Measurements from ENCODE around the gene RANBP10. TPM values are rescaled to one million over a fixed set of nuclear protein-coding genes. Genes with fewer than 3 reads are reported as not detected.

Gene RANBP10
- total and polyA plus RNA-seq, 9 of the 15 experiments (the other 6 are each of a cell fraction or from before 2014, with no cell fraction given): 0.61 to 19.3 (median 5.9) TPM

DNA sequence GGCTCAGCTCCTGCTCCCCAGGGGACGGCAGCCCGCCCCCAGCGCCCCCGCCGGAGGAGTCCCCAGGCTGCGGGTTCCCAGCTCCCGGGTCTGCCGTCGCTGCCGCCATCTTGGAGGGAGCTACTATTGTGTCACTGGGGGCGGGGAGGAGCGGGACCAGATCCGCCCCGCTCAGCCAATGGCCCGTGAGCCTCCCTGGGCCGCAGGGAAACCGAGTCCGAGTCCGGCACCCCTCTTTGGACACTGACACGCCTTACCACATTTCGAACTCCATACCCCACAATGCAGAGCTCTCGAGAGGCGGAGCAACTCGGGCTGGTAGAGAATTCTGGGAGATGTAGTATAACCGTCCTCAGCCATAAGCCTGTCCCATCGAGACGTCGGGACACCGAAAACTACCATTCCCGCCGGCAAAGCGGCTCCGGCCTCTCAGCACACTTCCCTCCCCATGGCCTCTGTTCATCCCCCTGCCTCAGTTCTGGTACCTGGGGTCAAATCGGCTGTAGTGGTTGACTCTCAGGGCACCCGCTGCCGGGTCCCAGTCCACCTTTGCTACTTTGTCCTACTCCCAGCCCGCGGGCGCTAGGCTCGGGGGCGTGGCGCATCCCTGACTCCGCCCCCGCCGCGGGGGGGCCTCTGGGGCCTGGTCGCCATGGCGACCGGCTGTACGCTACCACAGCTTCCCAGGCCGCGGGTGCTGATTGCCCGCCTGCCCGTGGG, at the start of gene RANBP10, which contains the start of gene TSNAXIP1 (continued):
- TF ChIP-seq, protein P1, sequence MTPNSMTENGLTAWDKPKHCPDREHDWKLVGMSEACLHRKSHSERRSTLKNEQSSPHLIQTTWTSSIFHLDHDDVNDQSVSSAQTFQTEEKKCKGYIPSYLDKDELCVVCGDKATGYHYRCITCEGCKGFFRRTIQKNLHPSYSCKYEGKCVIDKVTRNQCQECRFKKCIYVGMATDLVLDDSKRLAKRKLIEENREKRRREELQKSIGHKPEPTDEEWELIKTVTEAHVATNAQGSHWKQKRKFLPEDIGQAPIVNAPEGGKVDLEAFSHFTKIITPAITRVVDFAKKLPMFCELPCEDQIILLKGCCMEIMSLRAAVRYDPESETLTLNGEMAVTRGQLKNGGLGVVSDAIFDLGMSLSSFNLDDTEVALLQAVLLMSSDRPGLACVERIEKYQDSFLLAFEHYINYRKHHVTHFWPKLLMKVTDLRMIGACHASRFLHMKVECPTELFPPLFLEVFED (CRISPR knock-in tag; conservative IDR thresholded peaks at IDR 0.05): no peak
- TF ChIP-seq SPI1 (IDR thresholded peaks at IDR 0.05; ENCODE audit: borderline replicate concordance, low read depth, low read length): peak; percentile 80
- peak in 1 of 2 experiments; percentile 92; a peak in 2 of 4 replicates for TF ChIP-seq KDM4B (IDR thresholded peaks at IDR 0.05; ENCODE audit: borderline replicate concordance in 2 of 2, low read depth in 1 of 2)
- TF ChIP-seq RFX1 (IDR thresholded peaks at IDR 0.05): peak; percentile 98
- TF ChIP-seq ZNF282 (CRISPR knock-in tag; IDR thresholded peaks at IDR 0.05): no peak
- peak; percentile 71; the same call in 1 of the 2 replicates for TF ChIP-seq ATF7 (IDR thresholded peaks at IDR 0.05)
- TF ChIP-seq, protein P2, sequence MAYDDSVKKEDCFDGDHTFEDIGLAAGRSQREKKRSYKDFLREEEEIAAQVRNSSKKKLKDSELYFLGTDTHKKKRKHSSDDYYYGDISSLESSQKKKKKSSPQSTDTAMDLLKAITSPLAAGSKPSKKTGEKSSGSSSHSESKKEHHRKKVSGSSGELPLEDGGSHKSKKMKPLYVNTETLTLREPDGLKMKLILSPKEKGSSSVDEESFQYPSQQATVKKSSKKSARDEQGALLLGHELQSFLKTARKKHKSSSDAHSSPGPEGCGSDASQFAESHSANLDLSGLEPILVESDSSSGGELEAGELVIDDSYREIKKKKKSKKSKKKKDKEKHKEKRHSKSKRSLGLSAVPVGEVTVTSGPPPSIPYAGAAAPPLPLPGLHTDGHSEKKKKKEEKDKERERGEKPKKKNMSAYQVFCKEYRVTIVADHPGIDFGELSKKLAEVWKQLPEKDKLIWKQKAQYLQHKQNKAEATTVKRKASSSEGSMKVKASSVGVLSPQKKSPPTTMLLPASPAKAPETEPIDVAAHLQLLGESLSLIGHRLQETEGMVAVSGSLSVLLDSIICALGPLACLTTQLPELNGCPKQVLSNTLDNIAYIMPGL (CRISPR knock-in tag; IDR thresholded peaks at IDR 0.05): 0 out of 2 replicates have a peak, but pooled peaks have one; percentile 21
- TF ChIP-seq EGR1 (conservative IDR thresholded peaks at IDR 0.05): peak; percentile 86
- peak; percentile 94 for TF ChIP-seq TAF7 (tag; IDR thresholded peaks at IDR 0.05)
- TF ChIP-seq OTX1 (CRISPR knock-in tag; IDR thresholded peaks at IDR 0.05): 0 out of 2 replicates have a peak, but pooled peaks have one; percentile 54
- TF ChIP-seq, protein P3, sequence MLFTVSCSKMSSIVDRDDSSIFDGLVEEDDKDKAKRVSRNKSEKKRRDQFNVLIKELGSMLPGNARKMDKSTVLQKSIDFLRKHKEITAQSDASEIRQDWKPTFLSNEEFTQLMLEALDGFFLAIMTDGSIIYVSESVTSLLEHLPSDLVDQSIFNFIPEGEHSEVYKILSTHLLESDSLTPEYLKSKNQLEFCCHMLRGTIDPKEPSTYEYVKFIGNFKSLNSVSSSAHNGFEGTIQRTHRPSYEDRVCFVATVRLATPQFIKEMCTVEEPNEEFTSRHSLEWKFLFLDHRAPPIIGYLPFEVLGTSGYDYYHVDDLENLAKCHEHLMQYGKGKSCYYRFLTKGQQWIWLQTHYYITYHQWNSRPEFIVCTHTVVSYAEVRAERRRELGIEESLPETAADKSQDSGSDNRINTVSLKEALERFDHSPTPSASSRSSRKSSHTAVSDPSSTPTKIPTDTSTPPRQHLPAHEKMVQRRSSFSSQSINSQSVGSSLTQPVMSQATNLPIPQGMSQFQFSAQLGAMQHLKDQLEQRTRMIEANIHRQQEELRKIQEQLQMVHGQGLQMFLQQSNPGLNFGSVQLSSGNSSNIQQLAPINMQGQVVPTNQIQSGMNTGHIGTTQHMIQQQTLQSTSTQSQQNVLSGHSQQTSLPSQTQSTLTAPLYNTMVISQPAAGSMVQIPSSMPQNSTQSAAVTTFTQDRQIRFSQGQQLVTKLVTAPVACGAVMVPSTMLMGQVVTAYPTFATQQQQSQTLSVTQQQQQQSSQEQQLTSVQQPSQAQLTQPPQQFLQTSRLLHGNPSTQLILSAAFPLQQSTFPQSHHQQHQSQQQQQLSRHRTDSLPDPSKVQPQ (CRISPR knock-in tag; IDR thresholded peaks at IDR 0.05; ENCODE audit: borderline replicate concordance): no peak
- TF ChIP-seq POLR2B (IDR thresholded peaks at IDR 0.05; ENCODE audit: low read depth, partially characterized antibody): peak; percentile 71
- no peak for TF ChIP-seq CCAR2 (IDR thresholded peaks at IDR 0.05; ENCODE audit: low read depth, low read length)
- peak; percentile 96 for TF ChIP-seq FOXJ2 (tag; IDR thresholded peaks at IDR 0.05)
- TF ChIP-seq FOXJ3 (CRISPR knock-in tag; IDR thresholded peaks at IDR 0.05): no peak
- TF ChIP-seq POU5F1 (IDR thresholded peaks at IDR 0.05; ENCODE audit: borderline replicate concordance, low read depth, low read length, partially characterized antibody): peak; percentile 84
- TF ChIP-seq GABPB1 (CRISPR knock-in tag; IDR thresholded peaks at IDR 0.05): peak; percentile 78
- TF ChIP-seq, protein P4, sequence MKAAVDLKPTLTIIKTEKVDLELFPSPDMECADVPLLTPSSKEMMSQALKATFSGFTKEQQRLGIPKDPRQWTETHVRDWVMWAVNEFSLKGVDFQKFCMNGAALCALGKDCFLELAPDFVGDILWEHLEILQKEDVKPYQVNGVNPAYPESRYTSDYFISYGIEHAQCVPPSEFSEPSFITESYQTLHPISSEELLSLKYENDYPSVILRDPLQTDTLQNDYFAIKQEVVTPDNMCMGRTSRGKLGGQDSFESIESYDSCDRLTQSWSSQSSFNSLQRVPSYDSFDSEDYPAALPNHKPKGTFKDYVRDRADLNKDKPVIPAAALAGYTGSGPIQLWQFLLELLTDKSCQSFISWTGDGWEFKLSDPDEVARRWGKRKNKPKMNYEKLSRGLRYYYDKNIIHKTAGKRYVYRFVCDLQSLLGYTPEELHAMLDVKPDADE (conservative IDR thresholded peaks at IDR 0.05; ENCODE audit: control insufficient read depth, low read depth, low read length): peak; percentile 100
- TF ChIP-seq, protein P5, sequence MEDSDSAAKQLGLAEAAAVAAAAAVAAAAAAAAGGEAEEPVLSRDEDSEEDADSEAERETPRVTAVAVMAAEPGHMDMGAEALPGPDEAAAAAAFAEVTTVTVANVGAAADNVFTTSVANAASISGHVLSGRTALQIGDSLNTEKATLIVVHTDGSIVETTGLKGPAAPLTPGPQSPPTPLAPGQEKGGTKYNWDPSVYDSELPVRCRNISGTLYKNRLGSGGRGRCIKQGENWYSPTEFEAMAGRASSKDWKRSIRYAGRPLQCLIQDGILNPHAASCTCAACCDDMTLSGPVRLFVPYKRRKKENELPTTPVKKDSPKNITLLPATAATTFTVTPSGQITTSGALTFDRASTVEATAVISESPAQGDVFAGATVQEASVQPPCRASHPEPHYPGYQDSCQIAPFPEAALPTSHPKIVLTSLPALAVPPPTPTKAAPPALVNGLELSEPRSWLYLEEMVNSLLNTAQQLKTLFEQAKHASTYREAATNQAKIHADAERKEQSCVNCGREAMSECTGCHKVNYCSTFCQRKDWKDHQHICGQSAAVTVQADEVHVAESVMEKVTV (CRISPR knock-in tag; IDR thresholded peaks at IDR 0.05): no peak
